B cell (primary cell): ENCODE measurements around the gene DUSP7. TPM values are rescaled to one million over a fixed set of nuclear protein-coding genes. Genes with fewer than 3 reads are reported as not detected.

Experiments used
- ATAC-seq: fragments of 200-7000 bp; cut with Tn5 transposase; one replicate; pipeline ENCODE4 v1.10.0; 2021; ENCODE audit warnings: low read depth, mild to moderate bottlenecking, moderate number of reproducible peaks, moderate library complexity
- CTCF ChIA-PET: fragments of 350-600 bp; sonication (Branson Sonifier 250); formaldehyde crosslinking; loops from one replicate; lab custom pipeline; 2021; ENCODE audit warnings: antibody characterized with exemption, inconsistent platforms; lab: Charles Lee
- POLR2A ChIA-PET: fragments of 350-600 bp; sonication (Branson Sonifier 250); formaldehyde crosslinking; loops from one replicate; lab custom pipeline; 2021; ENCODE audit warnings: antibody characterized with exemption; lab: Charles Lee
- DNase-seq: peaks from one replicate; pipeline ENCODE4 v3.0.0; 2013
- H2AFZ ChIP-seq: 2 replicates; pipeline ENCODE4 v1.6.1; 2012; ENCODE audit warnings: mild to moderate bottlenecking, low read depth, low read length; ENCODE audit not compliant: insufficient read depth, poor library complexity, severe bottlenecking
- H3K27ac ChIP-seq, 2 donors: 1 replicate in 1 of 2; 2 replicates in 1 of 2; pipeline ENCODE4 v1.5.1; 2012 to 2013; ENCODE audit warnings: low read length in 2 of 2, mild to moderate bottlenecking in 2 of 2, moderate library complexity in 1 of 2
- H3K27me3 ChIP-seq, 4 experiments: fragments of 200-600 bp in 1 of 4; sonication (generic) in 1 of 4; replicated peaks in 1 of 4; 1 replicate in 2 of 4; 2 replicates in 2 of 4; pipeline versions ENCODE4 v1.6.1 to v1.7.0; 2013 to 2016; ENCODE audit warnings: low read length in 3 of 4, mild to moderate bottlenecking in 2 of 4, mixed read lengths in 1 of 4, moderate library complexity in 1 of 4; ENCODE audit not compliant: insufficient read depth in 4 of 4, control insufficient read depth in 3 of 4; ENCODE audit errors: control extremely low read depth in 1 of 4
- H3K36me3 ChIP-seq, 2 experiments: replicated peaks in 1 of 2; 1 replicate in 1 of 2; 2 replicates in 1 of 2; pipeline versions ENCODE4 v1.6.1 to v1.7.1; 2013; ENCODE audit warnings: low read length in 1 of 2; ENCODE audit not compliant: insufficient read depth in 2 of 2, control insufficient read depth in 1 of 2; ENCODE audit errors: control extremely low read depth in 1 of 2, extremely low read depth in 1 of 2
- H3K4me1 ChIP-seq, 2 donors: fragments of 200-600 bp in 1 of 2; sonication (generic) in 1 of 2; 1 replicate in 1 of 2; 2 replicates in 1 of 2; pipeline versions ENCODE4 v1.5.1 to v1.6.1; 2013 to 2017; ENCODE audit warnings: low read length in 2 of 2; ENCODE audit not compliant: control insufficient read depth in 2 of 2, insufficient read depth in 2 of 2
- H3K4me2 ChIP-seq: replicated peaks from 2 replicates; pipeline ENCODE3; 2012; ENCODE audit warnings: mild to moderate bottlenecking, low read depth, low read length; ENCODE audit not compliant: poor library complexity, severe bottlenecking
- H3K4me3 ChIP-seq, 5 experiments: fragments of 200-600 bp in 1 of 5; sonication (generic) in 1 of 5; 1 replicate in 3 of 5; 2 replicates in 2 of 5; pipeline versions ENCODE4 v1.5.1 to v1.7.0; 2011 to 2016; ENCODE audit warnings: low read length in 4 of 5, mild to moderate bottlenecking in 4 of 5, low read depth in 2 of 5, control low read depth in 1 of 5, moderate library complexity in 1 of 5; ENCODE audit not compliant: insufficient read depth in 1 of 5; ENCODE audit errors: control extremely low read depth in 1 of 5, extremely low read depth in 1 of 5
- H3K79me2 ChIP-seq: fragments of 200-600 bp; sonication (generic); one replicate; pipeline ENCODE4 v1.6.0; 2016; ENCODE audit warnings: low read length; ENCODE audit not compliant: control insufficient read depth, insufficient read depth
- H3K9ac ChIP-seq: fragments of 200-600 bp; sonication (generic); 2 replicates; pipeline ENCODE4 v1.6.1; 2017; ENCODE audit warnings: mild to moderate bottlenecking, low read length, moderate library complexity
- H3K9me3 ChIP-seq, 3 donors: one replicate each; pipeline versions ENCODE4 v1.6.1 to v1.7.1; 2013; ENCODE audit warnings: low read length in 2 of 3; ENCODE audit not compliant: control insufficient read depth in 2 of 3, insufficient read depth in 1 of 3; ENCODE audit errors: control extremely low read depth in 1 of 3
- H4K20me1 ChIP-seq: 2 replicates; pipeline ENCODE4 v1.6.0; 2012; ENCODE audit warnings: mild to moderate bottlenecking, low read length; ENCODE audit not compliant: insufficient read depth, control insufficient read depth, poor library complexity, severe bottlenecking
- H3K27ac Mint-ChIP-seq: one replicate; pipeline ENCODE4 v1.8.0; 2021; ENCODE audit warnings: mixed read lengths
- H3K27me3 Mint-ChIP-seq: one replicate; pipeline ENCODE4 v1.8.0; 2021; ENCODE audit warnings: mixed read lengths
- H3K4me1 Mint-ChIP-seq: one replicate; pipeline ENCODE4 v1.8.0; 2021; ENCODE audit warnings: mixed read lengths
- H3K4me3 Mint-ChIP-seq: one replicate; pipeline ENCODE4 v1.8.0; 2021; ENCODE audit warnings: mixed read lengths
- H3K9me3 Mint-ChIP-seq: one replicate; pipeline ENCODE4 v1.8.0; 2022; ENCODE audit warnings: mixed read lengths; ENCODE audit not compliant: insufficient read depth
- EZH2 ChIP-seq: IDR thresholded peaks from 2 replicates; pipeline ENCODE4 v1.6.1; 2012; ENCODE audit warnings: borderline replicate concordance, low read depth, mild to moderate bottlenecking, moderate library complexity, low read length; ENCODE audit not compliant: insufficient read depth, poor library complexity, severe bottlenecking
- WGBS: methylation state at CpG from one replicate; pipeline ENCODE4 v1.1.5; 2013; ENCODE audit warnings: missing lambda C conversion rate; ENCODE audit not compliant: insufficient coverage; 5-methylcytosine and 5-hydroxymethylcytosine counted together
- intact Hi-C: fragments of 100-400 bp; cut with micrococcal nuclease; formaldehyde crosslinking; loops from one replicate; pipeline ENCODE4 v1.10.0; 2022
- polyA plus RNA-seq: library from polyadenylated mRNA; depleted of rRNA; stranded (reverse); fragments of >200 nt; gene quantifications from 2 replicates; pipeline ENCODE4 v1.2.3, GENCODE V29; 2012
- total RNA-seq, 2 donors: library from RNA; stranded (reverse); fragments of 120-200 nt in 1 of 2; gene quantifications; 1 replicate in 1 of 2; 2 replicates in 1 of 2; pipeline versions ENCODE4 v1.2.3 to v1.2.4, GENCODE V29; 2013 to 2022
- TF ChIP-seq, protein P1 (sequence below): fragments of 200-600 bp; IDR thresholded peaks from one replicate; pipeline ENCODE4 v1.8.0; 2022; ENCODE audit warnings: antibody characterized with exemption, mild to moderate bottlenecking

Gene DUSP7
- total and polyA plus RNA-seq, 2 donors (not counting 1 experiment from before 2014, with no cell fraction given), result 5.1 to 6.9 TPM

DNA sequence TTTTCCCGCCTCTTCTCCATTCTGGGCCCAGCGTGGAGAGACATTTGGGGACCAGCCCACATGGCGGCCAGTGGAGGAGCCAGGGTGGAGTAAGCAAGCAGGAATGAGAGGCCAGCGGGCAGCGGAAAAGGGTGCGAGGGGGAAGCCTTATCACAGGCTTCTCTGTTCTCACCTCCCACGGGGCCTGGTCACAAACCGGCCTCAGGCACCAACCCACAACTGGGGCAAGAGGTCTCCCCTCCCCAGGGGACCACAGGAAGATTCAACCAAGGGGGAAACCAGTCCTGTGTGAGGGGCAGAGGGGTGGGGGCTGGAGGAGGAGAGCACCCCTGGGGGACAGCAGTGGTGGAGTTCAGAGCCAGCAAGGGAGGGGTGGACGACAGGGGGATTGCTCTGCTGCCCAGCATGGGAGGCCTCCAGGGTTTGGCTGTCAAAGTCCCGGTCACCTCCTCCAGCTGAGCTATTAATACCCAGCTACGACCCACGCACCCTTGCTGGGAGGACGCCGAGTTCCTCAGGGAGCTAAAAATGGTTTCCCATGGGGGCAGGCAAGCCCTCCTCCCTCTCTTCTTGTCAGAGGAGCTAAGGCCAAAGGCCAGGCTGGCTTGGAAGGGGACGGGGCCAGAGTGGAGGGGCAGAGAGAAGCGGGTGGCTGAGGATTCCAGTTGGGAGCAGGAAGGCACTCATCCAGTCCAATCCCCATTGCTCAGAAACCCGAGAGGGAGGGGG, 36.9 kb downstream of the DUSP7 start:
- CTCF ChIA-PET, result no interaction called here
- Mint-ChIP-seq H3K27me3 (peaks cover 3% of the 10 kb centered on the region), H3K4me1 (peaks cover 19% of the 10 kb centered on the region), H3K4me3 (no peak overlapping the region), H3K27ac (no peak overlapping the region), H3K9me3 (no peaks in the 10 kb centered on the region)
- POLR2A ChIA-PET, result no interaction called here
- no peak for TF ChIP-seq EZH2
- TF ChIP-seq, protein P1, sequence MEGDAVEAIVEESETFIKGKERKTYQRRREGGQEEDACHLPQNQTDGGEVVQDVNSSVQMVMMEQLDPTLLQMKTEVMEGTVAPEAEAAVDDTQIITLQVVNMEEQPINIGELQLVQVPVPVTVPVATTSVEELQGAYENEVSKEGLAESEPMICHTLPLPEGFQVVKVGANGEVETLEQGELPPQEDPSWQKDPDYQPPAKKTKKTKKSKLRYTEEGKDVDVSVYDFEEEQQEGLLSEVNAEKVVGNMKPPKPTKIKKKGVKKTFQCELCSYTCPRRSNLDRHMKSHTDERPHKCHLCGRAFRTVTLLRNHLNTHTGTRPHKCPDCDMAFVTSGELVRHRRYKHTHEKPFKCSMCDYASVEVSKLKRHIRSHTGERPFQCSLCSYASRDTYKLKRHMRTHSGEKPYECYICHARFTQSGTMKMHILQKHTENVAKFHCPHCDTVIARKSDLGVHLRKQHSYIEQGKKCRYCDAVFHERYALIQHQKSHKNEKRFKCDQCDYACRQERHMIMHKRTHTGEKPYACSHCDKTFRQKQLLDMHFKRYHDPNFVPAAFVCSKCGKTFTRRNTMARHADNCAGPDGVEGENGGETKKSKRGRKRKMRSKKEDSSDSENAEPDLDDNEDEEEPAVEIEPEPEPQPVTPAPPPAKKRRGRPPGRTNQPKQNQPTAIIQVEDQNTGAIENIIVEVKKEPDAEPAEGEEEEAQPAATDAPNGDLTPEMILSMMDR, result no peak
- intact Hi-C loops, result no loop called here
- Histone ChIP-seq H3K27me3 (no peaks in the 10 kb centered on the region), H3K79me2 (no peaks in the 10 kb centered on the region), H3K9ac (no peak overlapping the region), H3K4me2 (no peak overlapping the region), H2AFZ (no peak overlapping the region), H3K36me3 (no peaks in the 10 kb centered on the region), H3K27ac (no peak overlapping the region), H3K4me1 (peaks cover 10 to 14% of the 10 kb centered on the region in 2 donors), H3K9me3 (no peaks in the 10 kb centered on the region), H3K4me3 (no peak overlapping the region), H4K20me1 (no peaks in the 10 kb centered on the region)
- 71% methylated on average over 8 of the region's 17 CpGs for WGBS
- DNase-seq (no peak), ATAC-seq (no peak)

GRCh38 chr3:52018319-52019000, 37.9 kb downstream of the DUSP7 start:
- no peak overlapping the region for H3K9ac ChIP-seq
- H3K4me1 ChIP-seq, result peaks cover under 1 to 4% of the 10 kb centered on the region in 2 donors
- no peaks in the 10 kb centered on the region for H3K79me2 ChIP-seq
- Mint-ChIP-seq H3K4me3 (no peak overlapping the region), H3K27me3 (peaks cover 3% of the 10 kb centered on the region), H3K4me1 (peaks cover 8% of the 10 kb centered on the region), H3K27ac (no peak overlapping the region), H3K9me3 (no peaks in the 10 kb centered on the region)
- ChIA-PET CTCF (interaction anchor here (0.7 kb wide), 1 partner anchor 357 kb away, joined by 3 read pairs; no protein-coding TSS in a partner anchor), POLR2A (no interaction called here)
- 93% methylated on average over 21 of the region's 21 CpGs for WGBS
- no peak overlapping the region for H3K4me2 ChIP-seq
- no peaks in the 10 kb centered on the region for H3K36me3 ChIP-seq
- ATAC-seq, result no peak
- TF ChIP-seq, protein P1, result no peak
- TF ChIP-seq EZH2, result no peak
- no peaks in the 10 kb centered on the region for H4K20me1 ChIP-seq
- H3K27ac ChIP-seq, result no peak overlapping the region
- H3K4me3 ChIP-seq, result no peak overlapping the region
- DNase-seq, result no peak
- H2AFZ ChIP-seq, result no peak overlapping the region
- H3K9me3 ChIP-seq, result no peaks in the 10 kb centered on the region
- H3K27me3 ChIP-seq, result peaks cover 0 to 3% (median 0%) of the 10 kb centered on the region in 4 experiments
- intact Hi-C loops, result no loop called here
